Kidney (tissue), 14 donors: ENCODE data around the gene PTPRH. TPM values are rescaled to one million over a fixed set of nuclear protein-coding genes. Genes with fewer than 3 reads are reported as not detected.

Source experiments
- DNase-seq, 5 donors: peaks; one replicate each; pipeline ENCODE4 v3.0.0-alpha.2; 2013 to 2020
- FAIRE-seq: peaks from 2 replicates; lab custom pipeline; 2012; peaks lifted over from hg19 to GRCh38; lab: Jason Lieb, UNC
- H3K27ac ChIP-seq, 2 donors: one replicate each; pipeline ENCODE4 v1.7.0; 2013; ENCODE audit warnings: low read depth in 2 of 2, low read length in 2 of 2, inconsistent platforms in 1 of 2
- H3K27me3 ChIP-seq: one replicate; pipeline ENCODE4 v1.7.1; 2013; ENCODE audit warnings: low read length, inconsistent platforms; ENCODE audit not compliant: control insufficient read depth, insufficient read depth
- H3K36me3 ChIP-seq, 3 donors: one replicate each; pipeline versions ENCODE4 v1.7.0 to v1.7.1; 2013; ENCODE audit warnings: low read length in 3 of 3, control low read depth in 1 of 3, inconsistent platforms in 1 of 3; ENCODE audit not compliant: insufficient read depth in 3 of 3, control insufficient read depth in 2 of 3
- H3K4me1 ChIP-seq, 3 donors: one replicate each; pipeline versions ENCODE4 v1.7.0 to v1.7.1; 2013; ENCODE audit warnings: low read length in 3 of 3, inconsistent platforms in 1 of 3, low read depth in 1 of 3; ENCODE audit not compliant: control insufficient read depth in 2 of 3, insufficient read depth in 2 of 3
- H3K4me3 ChIP-seq, 3 donors: one replicate each; pipeline versions ENCODE4 v1.7.0 to v1.8.1; 2013; ENCODE audit warnings: low read length in 3 of 3, control low read depth in 1 of 3, inconsistent platforms in 1 of 3
- H3K9ac ChIP-seq, 3 donors: one replicate each; pipeline versions ENCODE4 v1.7.0 to v1.7.1; 2013; ENCODE audit warnings: low read length in 3 of 3, control low read depth in 1 of 3, inconsistent platforms in 1 of 3
- H3K9me3 ChIP-seq, 3 donors: one replicate each; pipeline versions ENCODE4 v1.7.0 to v1.7.1; 2013; ENCODE audit warnings: low read length in 3 of 3, control low read depth in 1 of 3, inconsistent platforms in 1 of 3; ENCODE audit not compliant: control insufficient read depth in 2 of 3, insufficient read depth in 1 of 3
- CTCF ChIP-seq: IDR thresholded peaks from 3 replicates; pipeline ENCODE4 v1.5.1; 2012; ENCODE audit warnings: mild to moderate bottlenecking, moderate library complexity, borderline replicate concordance; ENCODE audit not compliant: insufficient read depth; ENCODE audit errors: extremely low read depth
- intact Hi-C: fragments of 100-400 bp; cut with DNase I; formaldehyde crosslinking; loops from one replicate; pipeline ENCODE4 v1.11.1; 2022
- polyA plus RNA-seq: library from polyadenylated mRNA; stranded (reverse); fragments of 350-450 nt; fragmentation: Illumina TruSeq; extraction: RNeasy Lipid Tissue Mini Kit (QIAGEN cat#74804); gene quantifications from one replicate; pipeline ENCODE4 v1.2.3, GENCODE V29; 2014; ENCODE audit warnings: low read depth, low replicate concordance; ENCODE audit not compliant: insufficient read depth
- total RNA-seq: library from RNA; stranded (reverse); fragmentation: NEBNext Ultra II Directional; extraction: Animal tissue kit (Norgen Biotek cat#: 25700); gene quantifications from one replicate; pipeline ENCODE4 v1.2.1, GENCODE V29; 2021
- donor health status: control.
- donor health status: control.
- donor health status: control.
- donor health status: control.
- donor health status: control.
- donor health status: DM: yes; HTN: yes; CAD: no.
- donor health status: Normal renal cell carcinoma (clear cell type).

PTPRH gene
- total and polyA plus RNA-seq, 2 donors from 2014 or later, result 2.8 TPM; not detected in 1

- no peaks in the 10 kb centered on the region for H3K36me3 ChIP-seq
- H3K27me3 ChIP-seq, result peaks cover 7% of the 10 kb centered on the region
- no peak for DNase-seq
Measured at GRCh38 chr19:55161571-55162322, 47.6 kb downstream of the PTPRH start.

GRCh38 chr19:55160986-55161365 is 48.3 kb downstream of the PTPRH start:
- no peak for TF ChIP-seq CTCF
- Histone ChIP-seq H3K9ac (no peak overlapping the region), H3K4me3 (no peak overlapping the region), H3K27me3 (peaks cover 7% of the 10 kb centered on the region), H3K36me3 (no peaks in the 10 kb centered on the region), H3K9me3 (no peaks in the 10 kb centered on the region), H3K4me1 (no peaks in the 10 kb centered on the region), H3K27ac (no peak overlapping the region)
- DNase-seq, result peak in 1 of 5 donors; percentile 69
- intact Hi-C loops, result no loop called here
- FAIRE-seq, result no peak

More at GRCh38 chr19:55161571-55162322, 47.6 kb downstream of the PTPRH start:
- Histone ChIP-seq H3K4me3 (no peak overlapping the region), H3K4me1 (no peaks in the 10 kb centered on the region), H3K9me3 (no peaks in the 10 kb centered on the region), H3K27ac (no peak overlapping the region), H3K9ac (no peak overlapping the region)
- intact Hi-C loops, result no loop called here
- FAIRE-seq, result no peak
- no peak for TF ChIP-seq CTCF

DNA sequence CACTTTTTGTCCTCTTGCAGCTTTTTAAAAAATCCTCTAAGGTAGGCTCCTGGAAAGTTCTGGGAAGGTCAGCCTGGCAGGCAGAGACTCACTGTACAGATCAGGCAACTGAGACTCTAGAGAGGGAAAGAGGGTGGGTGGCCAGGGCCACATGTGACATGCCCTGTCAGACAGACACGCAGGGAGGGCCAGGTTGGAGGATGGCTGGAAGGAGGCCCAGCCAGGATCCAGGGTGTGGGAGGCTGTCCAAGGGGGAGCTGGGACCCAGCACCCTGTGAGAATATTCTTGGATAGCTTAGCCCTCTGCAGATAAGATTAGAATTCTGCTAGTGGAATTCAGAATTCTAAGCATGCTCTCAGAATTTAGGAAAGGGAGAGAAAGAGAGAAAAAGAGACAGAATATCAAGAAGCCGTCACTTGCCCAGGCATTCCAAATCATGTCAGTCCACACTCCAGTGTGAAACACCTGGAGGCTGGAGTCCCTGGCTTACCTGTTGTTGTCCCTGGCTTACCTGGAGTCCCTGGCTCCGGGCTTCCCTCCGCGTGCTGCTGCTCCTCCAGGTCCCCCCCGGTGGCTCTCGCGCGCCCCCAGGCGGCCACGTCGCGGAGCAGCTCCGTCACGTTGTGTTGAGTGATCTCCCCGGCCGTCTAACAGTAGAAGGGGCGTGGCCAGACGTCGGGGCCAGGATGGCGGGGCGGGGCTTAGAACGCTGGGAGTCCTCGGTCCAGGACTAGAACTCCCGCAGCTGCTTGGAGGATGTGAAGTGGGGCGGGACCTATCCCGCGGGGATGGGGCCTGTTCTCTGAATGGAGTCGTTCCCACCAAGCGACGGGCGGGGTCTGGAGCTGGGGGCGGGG is 48.9 kb downstream of the PTPRH start:
- intact Hi-C loops, result no loop called here
- Histone ChIP-seq H3K4me3 (no peak overlapping the region), H3K9ac (no peak overlapping the region), H3K27me3 (peaks cover 7% of the 10 kb centered on the region), H3K9me3 (no peaks in the 10 kb centered on the region), H3K27ac (no peak overlapping the region), H3K4me1 (no peaks in the 10 kb centered on the region), H3K36me3 (no peaks in the 10 kb centered on the region)
- FAIRE-seq, result no peak
- DNase-seq, result peak; percentile 91 to 95 (median 92)
- TF ChIP-seq CTCF, result peak; percentile 48
